Mucosa of descending colon (tissue), 3 donors: ENCODE results near the gene KIF12. TPM values are rescaled to one million over a fixed set of nuclear protein-coding genes. Genes with fewer than 3 reads are reported as not detected.

ENCODE experiments used
- ATAC-seq: fragments of 200-7000 bp; cut with Tn5 transposase; one replicate; pipeline ENCODE4 v1.9.1; 2020; ENCODE audit warnings: mild to moderate bottlenecking, moderate library complexity
- DNase-seq, 3 donors: peaks; one replicate each; pipeline ENCODE4 v3.0.0-alpha.2; 2020
- H3K36me3 ChIP-seq: fragments of 200-600 bp; one replicate; pipeline ENCODE4 v1.8.0; 2021; ENCODE audit warnings: low read depth, mild to moderate bottlenecking
- H3K4me1 ChIP-seq: fragments of 200-600 bp; one replicate; pipeline ENCODE4 v1.8.0; 2021; ENCODE audit warnings: low read depth, mild to moderate bottlenecking
- H3K4me3 ChIP-seq: fragments of 200-600 bp; one replicate; pipeline ENCODE4 v1.8.0; 2021; ENCODE audit warnings: mild to moderate bottlenecking
- H3K9me3 ChIP-seq: fragments of 200-600 bp; one replicate; pipeline ENCODE4 v1.8.0; 2021; ENCODE audit warnings: mild to moderate bottlenecking
- intact Hi-C, 2 donors: fragments of 100-400 bp; cut with DNase I in 1 of 2; cut with micrococcal nuclease in 1 of 2; formaldehyde crosslinking; loops; one replicate each; pipeline versions ENCODE4 v1.11.0 to v1.11.1; 2022; cut with DNase I, micrococcal nuclease
- total RNA-seq, 3 donors: library from RNA; stranded (reverse); fragmentation: NEBNext Ultra II Directional in 2 of 3; extraction: Animal tissue kit (Norgen Biotek cat#: 25700) in 2 of 3; gene quantifications; one replicate each; pipeline versions ENCODE4 v1.2.1 to v1.2.4, GENCODE V29; 2021 to 2023
- TF ChIP-seq, protein P1 (sequence below): fragments of 200-600 bp; IDR thresholded peaks from one replicate; pipeline ENCODE4 v1.8.0; 2022; ENCODE audit warnings: antibody characterized with exemption, mild to moderate bottlenecking
- donor health status: DM: no; HTN: no; CAD: no; lungs with moderate emphysema.
- donor health status: DM: no; HTN: no; CAD: no.
- donor health status: DM: no; HTN: yes; CAD: no.

Gene KIF12
- total RNA-seq, 3 donors from 2014 or later: 12.3 to 36.9 (median 13.6) TPM

DNA sequence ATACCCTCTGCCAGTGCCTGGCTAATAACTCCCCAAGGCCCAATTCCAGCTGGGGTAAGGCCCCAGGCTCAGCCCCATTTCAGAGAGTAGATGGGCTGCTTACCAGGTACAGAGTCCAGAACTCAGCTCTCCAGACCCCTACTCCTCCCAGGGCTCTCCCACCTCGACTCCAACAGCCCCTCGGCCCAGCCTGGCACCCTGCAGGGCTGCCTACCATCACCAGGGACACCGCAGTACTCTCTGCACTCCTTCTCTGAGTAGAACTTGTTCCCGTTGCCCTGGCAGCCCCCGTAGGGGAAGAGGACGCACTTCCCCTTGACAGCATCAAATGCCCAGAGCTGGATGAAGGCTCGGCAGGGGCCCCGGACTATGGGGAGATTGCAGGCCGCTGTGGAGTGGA, 38.4 kb downstream of the KIF12 start:
- TF ChIP-seq, protein P1, sequence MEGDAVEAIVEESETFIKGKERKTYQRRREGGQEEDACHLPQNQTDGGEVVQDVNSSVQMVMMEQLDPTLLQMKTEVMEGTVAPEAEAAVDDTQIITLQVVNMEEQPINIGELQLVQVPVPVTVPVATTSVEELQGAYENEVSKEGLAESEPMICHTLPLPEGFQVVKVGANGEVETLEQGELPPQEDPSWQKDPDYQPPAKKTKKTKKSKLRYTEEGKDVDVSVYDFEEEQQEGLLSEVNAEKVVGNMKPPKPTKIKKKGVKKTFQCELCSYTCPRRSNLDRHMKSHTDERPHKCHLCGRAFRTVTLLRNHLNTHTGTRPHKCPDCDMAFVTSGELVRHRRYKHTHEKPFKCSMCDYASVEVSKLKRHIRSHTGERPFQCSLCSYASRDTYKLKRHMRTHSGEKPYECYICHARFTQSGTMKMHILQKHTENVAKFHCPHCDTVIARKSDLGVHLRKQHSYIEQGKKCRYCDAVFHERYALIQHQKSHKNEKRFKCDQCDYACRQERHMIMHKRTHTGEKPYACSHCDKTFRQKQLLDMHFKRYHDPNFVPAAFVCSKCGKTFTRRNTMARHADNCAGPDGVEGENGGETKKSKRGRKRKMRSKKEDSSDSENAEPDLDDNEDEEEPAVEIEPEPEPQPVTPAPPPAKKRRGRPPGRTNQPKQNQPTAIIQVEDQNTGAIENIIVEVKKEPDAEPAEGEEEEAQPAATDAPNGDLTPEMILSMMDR: no peak
- no peaks in the 10 kb centered on the region for H3K36me3 ChIP-seq
- no peak for DNase-seq
- H3K9me3 ChIP-seq: no peaks in the 10 kb centered on the region
- intact Hi-C loops: no loop called here
- no peaks in the 10 kb centered on the region for H3K4me1 ChIP-seq
- no peak overlapping the region for H3K4me3 ChIP-seq
- no peak for ATAC-seq

- H3K4me1 ChIP-seq: no peaks in the 10 kb centered on the region
- TF ChIP-seq, protein P1: no peak
Observed at GRCh38 chr9:114060070-114060469, 39.0 kb downstream of the KIF12 start.

GRCh38 chr9:114059047-114059803, 39.9 kb downstream of the KIF12 start:
- DNase-seq: no peak

More at GRCh38 chr9:114060070-114060469, 39.0 kb downstream of the KIF12 start:
- intact Hi-C loops: no loop called here
- H3K9me3 ChIP-seq: no peaks in the 10 kb centered on the region
- ATAC-seq: no peak
- no peak overlapping the region for H3K4me3 ChIP-seq
- no peaks in the 10 kb centered on the region for H3K36me3 ChIP-seq
- DNase-seq: no peak

DNA sequence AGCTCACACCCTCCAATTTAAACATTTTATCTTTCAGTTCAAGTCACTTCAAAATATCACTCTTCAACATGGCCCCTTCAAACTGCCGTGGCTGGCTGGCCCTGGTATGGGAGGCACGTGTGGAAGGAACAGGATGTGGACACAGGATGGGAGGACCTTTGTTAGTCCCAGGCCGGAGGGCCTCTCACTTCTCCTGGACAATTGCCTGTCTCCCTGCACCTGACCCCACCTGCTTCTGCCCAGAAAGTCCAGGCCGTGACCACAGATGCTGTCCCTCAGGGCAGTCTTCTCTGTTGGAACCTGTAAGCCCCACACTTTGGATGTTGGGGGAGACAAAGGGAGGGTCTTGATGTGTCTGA, 40.4 kb downstream of the KIF12 start:
- ATAC-seq: no peak
- H3K36me3 ChIP-seq: no peaks in the 10 kb centered on the region
- no peak for DNase-seq
- H3K4me1 ChIP-seq: no peaks in the 10 kb centered on the region
- no peak overlapping the region for H3K4me3 ChIP-seq
- intact Hi-C loops: no loop called here
- no peaks in the 10 kb centered on the region for H3K9me3 ChIP-seq
- TF ChIP-seq, protein P1: no peak

More at GRCh38 chr9:114059047-114059803, 39.9 kb downstream of the KIF12 start:
- TF ChIP-seq, protein P1: no peak
- intact Hi-C loops: no loop called here
- Histone ChIP-seq H3K4me1 (no peaks in the 10 kb centered on the region), H3K9me3 (no peaks in the 10 kb centered on the region), H3K4me3 (no peak overlapping the region), H3K36me3 (no peaks in the 10 kb centered on the region)
- no peak for ATAC-seq

GRCh38 chr9:114057161-114057885, 41.8 kb downstream of the KIF12 start:
- Histone ChIP-seq H3K9me3 (no peaks in the 10 kb centered on the region), H3K36me3 (no peaks in the 10 kb centered on the region), H3K4me3 (no peak overlapping the region), H3K4me1 (no peaks in the 10 kb centered on the region)
- intact Hi-C loops: no loop called here
- TF ChIP-seq, protein P1: no peak
- ATAC-seq: no peak
- no peak for DNase-seq
